ENCODE measurements around the gene ZBTB42.
A peak's percentile ranks its signal among the peaks of the same experiment; 100 is the strongest.

The ZBTB42 gene

DNA sequence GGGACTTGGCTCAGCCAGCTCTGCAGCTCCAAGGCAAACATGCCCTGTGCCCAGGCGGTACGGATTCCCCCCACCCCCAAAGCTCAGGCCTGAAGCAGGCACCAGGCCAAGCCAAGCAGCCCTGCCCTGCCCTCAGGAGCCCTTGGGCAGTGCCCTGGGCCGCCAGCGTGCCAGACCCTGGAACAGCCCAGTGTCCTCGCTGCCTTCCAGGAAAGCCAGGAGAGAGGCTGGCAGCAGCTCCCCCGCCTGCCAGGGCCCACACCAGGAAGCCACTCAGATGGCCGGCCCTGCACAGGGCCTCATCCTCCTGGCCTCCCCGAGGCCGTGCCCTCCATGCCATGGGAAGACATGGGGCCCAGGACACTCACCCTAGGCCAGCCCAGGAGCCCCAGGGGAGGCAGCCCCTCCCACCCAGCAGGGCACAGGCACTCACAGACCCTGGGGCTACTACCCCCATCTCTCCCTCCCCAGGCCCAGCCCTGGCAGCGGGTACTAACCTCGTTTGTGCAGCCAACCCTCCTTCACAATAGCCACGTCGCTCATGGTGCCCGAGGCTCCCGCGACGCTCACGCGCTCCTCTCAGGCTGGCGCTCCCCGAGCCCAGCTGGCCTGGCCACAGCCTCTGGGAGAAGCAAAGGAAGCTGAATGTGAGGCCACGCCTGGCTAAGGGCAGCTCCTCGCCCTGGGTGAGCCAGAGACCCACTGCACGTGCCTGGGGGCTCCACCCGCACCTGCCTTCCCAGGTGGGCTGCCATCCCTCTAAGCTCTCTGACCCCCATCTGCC lies 8.6 kb upstream of the ZBTB42 start:
- no peak for DNase-seq
- in situ Hi-C loops (cut with MboI; ENCODE audit: low pct_unique_long_range_greater_than_20kb, low sequenced_read_pairs): no loop called here

DNA sequence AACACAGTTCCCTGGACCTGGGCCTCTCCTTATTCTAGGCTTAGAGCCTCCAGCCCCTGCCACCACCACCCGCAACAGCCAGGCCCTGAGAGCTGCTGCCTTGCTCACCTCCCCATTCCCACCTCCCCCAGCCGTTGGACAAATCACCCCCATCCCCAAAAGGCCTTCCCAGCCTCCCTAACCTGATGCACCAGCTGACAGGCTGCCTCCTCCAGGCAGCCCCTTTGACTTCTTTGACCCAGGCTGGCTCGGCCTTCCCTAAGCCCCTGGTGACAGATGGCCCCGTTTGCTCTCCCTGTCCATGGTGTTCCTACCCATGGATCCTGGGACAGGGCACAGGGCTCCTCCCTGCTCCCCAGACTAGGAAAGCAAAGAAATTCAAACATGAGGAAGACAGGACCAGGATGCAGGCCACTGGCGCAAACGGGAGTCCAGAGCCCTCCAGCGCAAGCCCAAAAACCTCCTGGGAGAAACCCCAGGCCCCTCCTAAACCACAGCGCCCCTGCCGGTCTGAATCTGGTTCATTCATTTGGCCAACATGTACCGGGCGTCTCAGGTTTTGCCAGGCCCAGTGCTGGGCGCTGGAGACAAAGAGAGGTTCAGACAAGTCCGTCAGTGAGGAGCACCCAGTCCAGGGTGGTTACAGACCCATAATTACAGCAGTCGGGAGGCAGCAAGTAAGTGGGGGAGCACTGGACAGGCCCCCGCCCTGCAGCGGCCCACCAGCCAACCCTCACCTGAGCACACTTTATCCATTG lies 7.8 kb upstream of the ZBTB42 start:
- in situ Hi-C loops (cut with MboI; ENCODE audit: low pct_unique_long_range_greater_than_20kb, low sequenced_read_pairs): no loop called here
- DNase-seq: no peak

DNA sequence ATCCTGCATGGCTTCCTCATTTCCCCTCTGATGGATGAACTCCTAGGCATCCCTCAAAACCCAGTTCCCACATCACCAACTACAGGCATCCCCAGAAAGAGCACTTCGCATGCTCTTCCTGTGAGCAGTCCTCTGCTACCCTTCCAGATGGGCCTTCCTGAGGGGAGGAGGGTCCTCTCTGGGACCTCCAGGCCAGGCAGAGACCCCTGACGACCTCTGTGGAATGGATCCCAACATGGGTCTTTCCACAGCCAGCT lies 7.3 kb upstream of the ZBTB42 start:
- in situ Hi-C loops (cut with MboI; ENCODE audit: low pct_unique_long_range_greater_than_20kb, low sequenced_read_pairs): no loop called here
- DNase-seq: no peak

DNA sequence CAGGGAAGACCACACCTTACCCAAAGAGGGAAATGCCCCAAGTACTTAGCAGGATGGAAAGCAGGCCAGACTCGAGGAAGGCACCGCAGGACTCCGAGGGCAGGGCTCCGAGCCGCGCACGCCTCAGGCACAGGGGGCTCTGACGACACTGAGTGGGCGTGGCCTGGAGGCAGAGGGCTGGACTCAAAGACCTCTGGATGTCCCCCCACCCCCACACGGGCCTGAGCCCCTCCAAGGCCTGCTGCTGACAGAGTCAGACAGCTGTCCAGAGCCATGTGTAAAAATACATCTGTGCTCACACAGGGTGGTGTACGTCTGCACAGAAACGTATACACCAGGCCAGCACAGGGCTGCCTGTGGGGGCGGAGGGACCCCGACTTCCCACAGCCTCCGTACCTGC lies 6.8 kb upstream of the ZBTB42 start:
- in situ Hi-C loops (cut with MboI; ENCODE audit: low pct_unique_long_range_greater_than_20kb, low sequenced_read_pairs): no loop called here
- peak; percentile 62 for DNase-seq

DNA sequence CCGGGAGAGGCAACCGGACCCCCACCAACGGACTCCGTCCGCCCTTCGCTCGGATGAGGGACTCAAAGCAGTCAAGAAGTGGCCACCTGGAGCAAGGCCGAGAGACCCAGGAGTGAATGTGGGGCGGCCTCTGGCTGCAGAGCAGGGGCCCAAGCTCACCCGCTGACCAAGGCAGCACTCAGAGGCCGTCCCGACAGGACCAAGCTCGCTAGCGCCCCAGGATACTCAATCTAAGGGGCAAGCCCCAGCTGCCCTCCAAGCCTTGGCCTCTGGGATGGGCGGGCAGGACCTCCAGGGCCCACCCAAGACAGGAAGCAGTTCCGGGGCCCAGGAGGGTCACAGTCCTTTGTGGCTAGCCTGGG lies 6.3 kb upstream of the ZBTB42 start:
- no peak for DNase-seq
- in situ Hi-C loops (cut with MboI; ENCODE audit: low pct_unique_long_range_greater_than_20kb, low sequenced_read_pairs): no loop called here

DNA sequence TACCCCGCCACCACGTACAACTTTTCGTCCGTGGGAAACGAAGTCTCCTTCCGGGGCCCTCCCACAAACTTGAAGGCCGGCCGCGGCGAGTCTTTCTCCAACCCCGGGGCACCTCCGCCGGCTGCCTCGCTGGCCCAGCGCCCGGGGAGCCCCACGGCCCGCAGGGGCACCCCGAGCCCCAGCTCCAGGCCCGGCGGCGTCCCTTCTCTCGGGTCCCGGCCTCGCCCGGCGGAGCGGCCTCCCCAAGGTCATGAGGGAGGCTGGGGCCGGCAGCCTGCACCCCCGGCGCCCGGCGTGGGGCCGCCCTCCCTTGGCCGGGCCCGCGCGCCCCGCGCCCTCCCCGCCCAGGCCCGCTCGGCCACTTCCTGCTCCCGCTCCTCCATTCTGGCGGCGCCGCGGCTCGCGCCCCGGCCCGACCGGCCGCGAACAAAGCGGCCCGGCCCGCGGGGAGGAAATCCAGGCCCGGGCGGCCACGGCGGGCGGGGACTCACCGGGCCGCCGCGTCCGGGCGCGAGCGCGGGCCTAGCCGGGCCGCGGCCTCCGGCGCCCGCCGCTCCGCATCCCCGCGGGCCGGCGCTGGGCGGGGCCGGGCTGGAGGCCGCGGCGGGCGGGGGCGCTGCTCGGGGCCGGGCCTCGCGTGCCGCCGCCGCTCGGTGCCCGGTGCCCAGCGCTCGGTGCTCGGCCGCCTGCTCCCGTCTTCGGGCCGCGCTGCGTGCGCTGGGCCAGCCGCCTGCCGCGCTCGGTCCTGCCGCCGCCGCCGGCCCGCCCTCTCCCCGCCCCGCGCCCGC lies 5.7 kb upstream of the ZBTB42 start, which contains the start of gene AKT1:
AKT1 (minus strand) TSS at position 756 of the 788 bp plus-strand sequence. CDS start 3,105 bp downstream, outside the sequence.
- in situ Hi-C loops (cut with MboI; ENCODE audit: low pct_unique_long_range_greater_than_20kb, low sequenced_read_pairs): no loop called here
- DNase-seq: no peak

DNA sequence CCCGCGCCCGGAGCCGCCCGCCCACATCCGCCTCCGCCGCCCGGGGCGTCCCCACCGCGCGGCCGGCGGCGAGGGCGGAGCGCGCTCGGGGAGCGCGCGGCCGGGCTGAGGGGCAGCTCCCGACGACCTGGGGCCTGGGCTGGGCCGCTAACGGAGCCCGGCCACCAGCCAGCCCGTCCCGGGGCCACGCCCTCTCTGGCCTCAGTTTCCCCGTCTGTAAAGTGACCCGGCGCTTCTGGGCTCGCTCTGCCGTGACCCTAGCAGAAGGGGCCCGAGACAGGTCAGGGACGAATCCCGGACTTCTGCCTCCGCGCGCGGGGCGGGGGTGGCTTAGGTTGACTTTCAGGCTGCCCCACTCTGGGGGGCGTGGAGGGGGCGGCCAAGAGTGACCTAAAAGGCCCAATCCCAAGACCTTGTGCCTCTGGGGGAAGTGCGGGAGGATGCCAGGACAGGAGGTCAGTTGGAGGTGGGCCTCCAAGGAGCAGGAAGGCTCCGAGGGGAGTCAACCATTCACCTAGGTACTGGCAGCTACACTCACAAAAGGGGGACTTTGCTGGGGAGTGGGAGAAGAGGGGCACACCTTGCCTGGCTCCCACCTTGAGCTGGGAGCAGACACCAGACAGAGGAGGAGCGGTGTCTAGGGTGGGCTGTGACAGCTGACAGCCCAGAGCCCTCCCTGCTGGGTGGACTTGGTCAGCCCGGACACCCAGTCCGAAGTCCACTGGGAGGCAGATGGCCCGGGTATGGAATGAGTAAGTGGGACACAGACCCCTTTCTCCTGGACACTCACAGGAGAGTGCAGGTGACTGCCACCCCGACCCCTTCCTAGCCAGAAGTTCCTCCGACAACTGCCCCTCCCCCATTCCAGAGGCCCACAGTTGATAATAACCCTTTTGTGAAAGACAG lies 4.9 kb upstream of the ZBTB42 start:
- in situ Hi-C loops (cut with MboI; ENCODE audit: low pct_unique_long_range_greater_than_20kb, low sequenced_read_pairs): no loop called here
- DNase-seq: no peak

DNA sequence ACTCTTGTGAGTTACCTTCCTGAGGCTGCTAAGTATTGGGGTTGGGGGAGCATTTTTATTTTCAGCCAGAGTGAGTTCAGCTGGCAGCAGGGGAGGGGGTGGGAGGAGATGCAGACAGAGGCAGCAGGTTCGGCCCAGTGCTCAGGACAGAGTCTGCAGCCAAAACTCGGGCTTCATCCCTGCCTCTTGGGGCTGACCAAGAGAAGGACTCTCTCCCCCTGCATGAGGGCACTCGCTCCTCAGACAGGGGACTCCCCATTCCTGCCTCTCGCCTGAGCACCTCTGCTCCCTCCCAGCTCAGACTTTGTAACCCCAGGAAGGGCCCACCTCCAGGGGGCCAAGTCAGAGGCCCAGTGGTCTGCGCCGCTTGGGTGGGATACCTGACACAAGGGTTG lies 4.2 kb upstream of the ZBTB42 start:
- DNase-seq: no peak
- in situ Hi-C loops (cut with MboI; ENCODE audit: low pct_unique_long_range_greater_than_20kb, low sequenced_read_pairs): no loop called here

DNA sequence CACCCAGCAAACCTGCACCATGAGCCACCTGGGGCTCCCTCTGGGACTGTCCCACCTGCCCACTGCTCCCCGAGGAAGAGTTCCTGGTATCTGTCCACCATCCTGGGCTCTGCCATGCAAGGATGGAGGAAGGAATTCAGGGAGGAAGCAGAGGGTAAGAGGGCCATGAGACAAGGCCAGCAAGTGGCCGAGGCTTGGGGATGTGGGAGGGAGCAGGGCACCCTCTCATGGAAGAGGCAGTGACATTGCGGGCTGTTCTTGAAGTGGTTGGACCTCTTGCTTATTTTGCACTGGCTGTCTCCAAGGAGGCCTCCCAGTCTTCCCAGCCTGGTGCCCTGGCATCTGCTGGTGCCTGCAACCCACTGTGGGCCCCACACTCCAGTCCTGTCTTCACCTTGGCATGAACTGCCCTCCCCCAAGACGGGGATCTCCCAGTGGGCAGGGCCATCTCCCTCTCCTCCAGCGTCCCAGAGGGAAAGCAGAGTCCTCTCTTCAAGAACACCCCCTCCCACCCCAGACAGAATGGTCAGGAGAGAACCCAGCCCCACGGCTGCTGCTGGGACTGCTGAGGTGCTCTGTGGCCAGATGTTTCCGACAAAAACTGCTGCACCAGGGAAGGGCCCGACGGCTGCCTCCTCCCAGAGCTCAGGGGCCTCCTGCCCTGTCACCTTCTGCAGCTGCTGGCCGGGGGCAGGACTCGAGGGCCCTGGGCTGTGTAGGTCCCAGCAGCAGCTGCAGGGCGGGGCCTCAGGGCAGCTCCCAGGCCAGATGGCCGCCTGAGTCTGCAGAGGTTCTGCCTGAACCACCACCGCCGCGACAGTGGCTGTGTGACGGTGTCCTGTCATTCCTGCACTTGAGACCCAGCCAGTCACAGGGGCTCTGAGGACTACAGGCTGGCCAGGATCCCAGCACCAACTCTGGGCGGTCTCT lies 3.5 kb upstream of the ZBTB42 start:
- DNase-seq: no peak
- in situ Hi-C loops (cut with MboI; ENCODE audit: low pct_unique_long_range_greater_than_20kb, low sequenced_read_pairs): no loop called here

DNA sequence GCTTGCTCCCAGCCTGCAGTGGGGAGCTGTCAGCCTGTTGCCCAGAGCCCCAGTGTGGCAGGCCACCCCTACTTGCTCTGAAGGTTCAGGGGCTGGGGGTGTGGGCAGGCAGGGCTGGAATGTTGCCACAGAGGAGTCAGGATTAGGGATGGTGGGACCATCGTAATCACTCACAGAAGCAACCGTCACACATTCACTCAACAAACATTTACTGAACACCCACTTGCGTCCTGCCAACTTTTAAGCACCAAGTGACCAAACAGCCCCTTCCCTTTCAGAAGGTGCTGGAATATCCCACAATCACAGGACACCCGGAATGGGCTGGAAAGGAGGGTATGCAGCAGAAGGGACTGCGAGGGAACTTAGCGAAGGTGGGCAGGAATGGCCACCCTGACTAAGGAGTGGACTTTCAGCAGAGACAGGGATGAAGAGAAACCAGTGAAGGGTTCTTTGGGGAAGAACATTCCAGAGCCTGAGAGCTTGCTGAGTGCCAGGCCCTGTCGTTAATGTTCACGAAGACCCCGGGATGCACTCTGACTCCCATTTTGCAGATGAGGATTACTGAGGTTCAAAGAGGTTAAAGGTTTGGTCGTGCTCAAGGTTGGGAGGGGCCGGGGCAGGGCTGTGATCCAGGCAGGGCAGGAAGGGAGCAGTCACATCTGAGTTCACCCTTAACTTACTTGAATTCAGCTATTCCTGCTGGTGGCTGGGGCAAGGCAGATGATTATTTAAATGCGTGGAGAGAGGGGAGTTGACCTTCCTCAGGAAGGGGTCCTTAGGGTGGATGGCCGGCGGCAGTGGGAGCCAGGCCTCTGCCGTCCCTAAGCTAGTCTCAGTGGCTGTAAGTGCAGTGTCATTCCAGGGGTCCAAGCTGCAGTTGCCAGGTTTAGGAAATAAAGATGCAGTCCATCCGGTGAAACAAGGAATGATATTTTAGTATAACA lies 2.3 kb upstream of the ZBTB42 start:
- in situ Hi-C loops (cut with MboI; ENCODE audit: low pct_unique_long_range_greater_than_20kb, low sequenced_read_pairs): no loop called here
- DNase-seq: no peak

DNA sequence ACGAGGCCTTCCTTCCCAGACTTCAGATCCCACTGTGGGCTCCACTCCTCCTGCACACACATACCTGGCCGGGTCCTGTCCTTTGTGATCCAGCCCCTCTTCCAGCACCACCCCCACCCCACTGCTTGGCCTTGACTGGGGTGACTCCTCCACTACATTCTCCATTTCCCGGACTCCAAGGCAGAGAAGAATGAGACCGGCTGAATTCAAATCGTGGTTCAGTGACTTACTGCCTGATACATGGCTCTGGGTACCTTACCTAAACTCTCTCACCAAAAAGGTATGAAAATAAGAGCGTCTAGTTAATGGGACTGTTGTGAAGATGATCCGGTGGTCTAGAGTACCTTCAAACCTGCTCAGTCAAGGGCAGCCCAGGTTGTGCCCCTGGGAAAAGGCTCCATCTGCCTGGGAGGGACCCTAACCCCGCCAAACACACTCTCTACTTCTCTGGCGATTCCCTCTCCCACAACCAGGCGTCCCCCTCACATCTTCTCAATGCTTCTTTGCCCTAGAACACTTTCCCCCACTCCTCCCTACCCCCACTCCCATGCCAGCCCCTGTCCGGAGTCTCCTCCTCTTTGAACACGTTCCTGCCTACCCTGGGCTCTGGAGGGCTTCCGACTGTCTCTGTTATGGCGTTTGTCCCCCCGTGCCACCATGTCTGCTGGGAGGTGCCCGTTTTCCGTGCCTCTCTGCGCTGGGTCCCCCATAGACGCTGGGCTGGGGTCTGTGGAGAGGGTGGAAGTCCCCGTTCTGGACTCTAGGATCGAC lies 1.5 kb upstream of the ZBTB42 start:
- DNase-seq: no peak
- in situ Hi-C loops (cut with MboI; ENCODE audit: low pct_unique_long_range_greater_than_20kb, low sequenced_read_pairs): no loop called here

DNA sequence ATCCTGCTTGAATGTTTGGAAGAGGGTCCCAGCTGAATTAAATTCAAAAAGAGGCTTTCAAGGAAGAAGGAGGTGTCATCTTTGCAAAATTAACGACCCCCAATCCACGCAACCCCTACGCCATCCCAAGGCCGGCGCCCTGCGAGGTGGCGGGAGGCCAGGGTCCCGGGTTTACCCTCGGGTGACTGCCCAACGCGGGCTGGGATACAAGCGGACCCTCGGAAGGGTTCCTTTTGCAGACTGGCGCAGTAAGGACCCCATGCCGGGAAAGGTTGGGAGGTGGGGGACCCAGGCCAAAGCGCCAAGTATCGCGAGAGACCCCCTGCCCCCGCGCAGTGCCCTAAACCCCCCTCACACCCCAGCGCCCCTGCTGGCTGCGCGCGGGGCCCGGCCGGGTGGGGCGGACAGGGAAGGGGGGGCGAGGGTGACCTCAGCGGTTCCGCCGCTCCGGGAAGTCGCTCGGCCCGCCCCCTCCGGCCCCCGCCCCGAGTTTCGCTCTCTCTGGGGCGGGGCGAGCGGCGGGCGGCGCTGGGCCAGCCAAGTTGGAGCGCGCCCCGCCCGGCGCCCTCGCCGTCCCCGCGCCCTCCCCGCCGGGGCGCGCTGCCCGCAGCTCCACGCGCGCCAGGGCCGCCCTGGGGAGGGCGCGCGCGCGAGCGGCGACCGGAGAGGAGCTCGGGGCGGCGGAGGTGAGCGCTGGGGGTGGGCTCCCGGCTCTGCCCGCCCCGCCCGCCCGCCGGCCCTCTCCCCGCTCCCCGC lies 708 bp upstream of the ZBTB42 start:
- in situ Hi-C loops (cut with MboI; ENCODE audit: low pct_unique_long_range_greater_than_20kb, low sequenced_read_pairs): no loop called here
- DNase-seq: peak; percentile 51

DNA sequence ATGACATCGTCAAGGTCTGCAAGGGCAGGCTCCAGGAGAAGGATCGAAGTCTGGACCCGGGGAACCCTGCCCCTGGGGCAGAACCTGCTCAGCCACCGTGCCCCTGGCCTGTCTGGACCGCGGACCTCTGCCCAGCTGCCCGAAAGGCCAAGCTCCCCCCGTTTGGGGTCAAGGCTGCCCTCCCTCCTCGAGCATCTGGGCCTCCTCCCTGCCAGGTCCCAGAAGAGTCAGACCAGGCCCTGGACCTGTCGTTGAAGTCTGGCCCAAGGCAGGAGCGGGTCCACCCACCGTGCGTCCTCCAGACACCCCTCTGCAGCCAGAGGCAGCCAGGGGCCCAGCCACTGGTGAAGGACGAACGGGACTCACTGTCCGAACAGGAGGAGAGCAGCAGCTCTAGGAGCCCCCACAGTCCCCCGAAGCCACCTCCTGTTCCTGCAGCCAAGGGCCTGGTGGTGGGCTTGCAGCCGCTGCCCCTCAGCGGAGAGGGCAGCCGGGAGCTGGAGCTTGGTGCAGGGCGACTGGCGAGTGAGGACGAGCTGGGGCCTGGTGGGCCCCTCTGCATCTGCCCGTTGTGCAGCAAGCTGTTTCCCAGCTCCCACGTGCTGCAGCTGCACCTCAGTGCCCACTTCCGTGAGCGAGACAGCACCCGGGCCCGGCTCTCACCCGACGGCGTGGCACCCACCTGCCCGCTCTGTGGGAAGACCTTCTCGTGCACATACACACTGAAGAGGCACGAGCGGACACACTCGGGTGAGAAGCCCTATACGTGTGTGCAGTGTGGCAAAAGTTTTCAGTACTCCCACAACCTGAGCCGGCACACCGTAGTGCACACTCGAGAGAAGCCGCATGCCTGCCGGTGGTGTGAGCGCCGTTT lies 856 bp downstream of the ZBTB42 start:
- DNase-seq: no peak
- in situ Hi-C loops (cut with MboI; ENCODE audit: low pct_unique_long_range_greater_than_20kb, low sequenced_read_pairs): no loop called here

DNA sequence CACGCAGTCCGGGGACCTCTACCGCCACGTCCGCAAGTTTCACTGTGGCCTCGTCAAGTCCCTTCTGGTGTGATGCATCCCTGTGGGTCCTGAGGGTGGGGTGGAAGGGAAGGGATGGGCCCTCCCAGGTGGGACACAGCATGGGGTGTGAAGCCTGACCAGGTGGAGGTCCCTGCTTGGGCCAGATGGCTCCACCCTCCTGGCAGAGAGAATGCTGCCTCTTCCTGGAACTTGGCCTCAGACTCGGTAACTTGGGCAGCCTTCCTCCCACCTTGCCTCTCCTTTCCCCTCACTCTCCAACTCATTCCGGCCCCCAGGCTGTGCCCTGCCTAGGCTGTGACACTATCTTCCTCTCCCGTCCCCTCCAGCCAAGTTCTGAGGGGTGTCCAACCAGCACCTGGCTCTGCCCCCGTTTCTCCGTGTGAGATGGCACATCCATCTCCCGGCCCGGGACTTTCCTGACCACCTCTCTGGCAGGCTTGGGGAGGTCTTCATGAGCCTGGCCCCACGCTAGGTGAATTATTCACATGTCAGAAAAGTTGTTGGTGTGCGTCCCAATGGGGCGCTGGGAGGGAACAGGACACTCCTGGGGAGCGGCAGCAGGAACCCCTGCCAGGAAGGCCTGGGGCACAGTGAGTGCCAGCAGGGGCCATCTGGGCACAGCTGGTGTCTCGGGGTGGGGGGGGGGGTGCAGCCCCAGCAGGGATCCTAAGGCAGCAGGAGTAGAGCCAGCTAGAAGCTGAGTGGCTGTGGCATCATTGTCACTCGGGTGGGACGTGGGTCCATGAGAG lies 1.7 kb downstream of the ZBTB42 start:
- in situ Hi-C loops (cut with MboI; ENCODE audit: low pct_unique_long_range_greater_than_20kb, low sequenced_read_pairs): no loop called here
- DNase-seq: no peak
